Prostate gland (tissue), 2 donors: Measurements from ENCODE around the gene MUC2. TPM values are rescaled to one million over a fixed set of nuclear protein-coding genes. Genes with fewer than 3 reads are reported as not detected.

Experiments
- DNase-seq: peaks from one replicate; pipeline ENCODE4 v3.0.0-alpha.2; 2019; ENCODE audit warnings: low spot score
- H3K27ac ChIP-seq, 2 donors: fragments of 200-600 bp; sonication (generic); 2 replicates each; pipeline ENCODE4 v1.5.1; 2017 to 2019
- H3K27me3 ChIP-seq: fragments of 200-600 bp; sonication (generic); replicated peaks from 2 replicates; pipeline ENCODE4 v1.5.1; 2019; ENCODE audit not compliant: insufficient read depth
- H3K36me3 ChIP-seq, 2 donors: fragments of 200-600 bp; sonication (generic); 1 replicate in 1 of 2; 2 replicates in 1 of 2; pipeline versions ENCODE4 v1.5.1 to v1.8.1; 2017 to 2019
- H3K4me1 ChIP-seq: fragments of 200-600 bp; sonication (generic); replicated peaks from 2 replicates; pipeline ENCODE4 v1.5.1; 2019
- H3K4me3 ChIP-seq, 2 donors: fragments of 200-600 bp; sonication (generic); 2 replicates each; pipeline ENCODE4 v1.5.1; 2017 to 2019
- H3K9me3 ChIP-seq: fragments of 200-600 bp; sonication (generic); 2 replicates; pipeline ENCODE4 v1.5.1; 2017
- CTCF ChIP-seq, 4 experiments: fragments of 200-600 bp in 2 of 4; fragments of 450-650 bp in 2 of 4; sonication (generic) in 2 of 4; IDR thresholded peaks; 1 replicate in 3 of 4; 2 replicates in 1 of 4; pipeline ENCODE4 v1.5.1; 2016 to 2019; ENCODE audit warnings: antibody characterized with exemption in 4 of 4, mild to moderate bottlenecking in 2 of 4, moderate library complexity in 2 of 4
- POLR2A ChIP-seq: fragments of 450-650 bp; IDR thresholded peaks from one replicate; pipeline ENCODE4 v1.6.1; 2016; ENCODE audit warnings: antibody characterized with exemption, mild to moderate bottlenecking
- POLR2AphosphoS5 ChIP-seq: sonication (generic); formaldehyde crosslinking; IDR thresholded peaks from one replicate; pipeline ENCODE4 v1.6.1; 2017; ENCODE audit warnings: antibody characterized with exemption
- WGBS: methylation state at CpG from one replicate; pipeline ENCODE4 v1.1.5; 2018; 5-methylcytosine and 5-hydroxymethylcytosine counted together
- intact Hi-C: fragments of 100-400 bp; cut with DNase I; formaldehyde crosslinking; loops from one replicate; pipeline ENCODE4 v1.14.2; 2022
- total RNA-seq, 2 donors: library from RNA; depleted of rRNA; stranded (reverse); fragments of >200 nt; gene quantifications; one replicate each; pipeline ENCODE4 v1.1.0, GENCODE V29; 2016

MUC2 gene
- total RNA-seq, 2 donors from 2014 or later: 0.11 TPM; not detected in 1

- intact Hi-C loops: no loop called here
- H3K27me3 ChIP-seq: no peaks in the 10 kb centered on the region
- TF ChIP-seq POLR2A: no peak
- no peak for TF ChIP-seq CTCF (IDR thresholded peaks at IDR 0.05)
- TF ChIP-seq POLR2AphosphoS5: no peak
- no peak for DNase-seq
- no peak overlapping the region for H3K4me3 ChIP-seq
- no peaks in the 10 kb centered on the region for H3K9me3 ChIP-seq
- 60% methylated on average over 29 of the region's 32 CpGs for WGBS
- no peak overlapping the region for H3K27ac ChIP-seq
- H3K36me3 ChIP-seq: no peaks in the 10 kb centered on the region
- H3K4me1 ChIP-seq: no peaks in the 10 kb centered on the region
Measured at GRCh38 chr11:1039481-1040427, 34.9 kb upstream of the MUC2 start.

- H3K36me3 ChIP-seq: no peaks in the 10 kb centered on the region
- no peaks in the 10 kb centered on the region for H3K27me3 ChIP-seq
- DNase-seq: no peak
- intact Hi-C loops: no loop called here
- no peaks in the 10 kb centered on the region for H3K9me3 ChIP-seq
- TF ChIP-seq POLR2AphosphoS5 (no peak), CTCF (IDR thresholded peaks at IDR 0.05) (no peak), POLR2A (no peak)
- H3K27ac ChIP-seq: no peak overlapping the region
- H3K4me3 ChIP-seq: no peak overlapping the region
- no peaks in the 10 kb centered on the region for H3K4me1 ChIP-seq
- WGBS: 84% methylated on average over 16 of the region's 16 CpGs
Measured at GRCh38 chr11:1040428-1041148, 34.1 kb upstream of the MUC2 start.

GRCh38 chr11:1041149-1041467 is 33.6 kb upstream of the MUC2 start:
- H3K4me3 ChIP-seq: no peak overlapping the region
- H3K27ac ChIP-seq: no peak overlapping the region
- no peak for DNase-seq
- no peaks in the 10 kb centered on the region for H3K4me1 ChIP-seq
- TF ChIP-seq POLR2AphosphoS5 (no peak), CTCF (IDR thresholded peaks at IDR 0.05) (no peak), POLR2A (no peak)
- no peaks in the 10 kb centered on the region for H3K36me3 ChIP-seq
- no peaks in the 10 kb centered on the region for H3K27me3 ChIP-seq
- WGBS: 79% methylated on average over 8 of the region's 8 CpGs
- H3K9me3 ChIP-seq: no peaks in the 10 kb centered on the region
- intact Hi-C loops: no loop called here

- Histone ChIP-seq H3K4me3 (no peak overlapping the region), H3K27ac (no peak overlapping the region), H3K27me3 (no peaks in the 10 kb centered on the region), H3K9me3 (no peaks in the 10 kb centered on the region), H3K36me3 (no peaks in the 10 kb centered on the region), H3K4me1 (no peaks in the 10 kb centered on the region)
- intact Hi-C loops: no loop called here
- no peak for DNase-seq
- TF ChIP-seq POLR2A (no peak), CTCF (IDR thresholded peaks at IDR 0.05) (no peak), POLR2AphosphoS5 (no peak)
- 70% methylated on average over 9 of the region's 9 CpGs for WGBS
Measured at GRCh38 chr11:1041471-1041870, 33.2 kb upstream of the MUC2 start.
